Neural progenitor cell (in vitro differentiated cells): ENCODE results near the gene FKBP14. TPM values are rescaled to one million over a fixed set of nuclear protein-coding genes. Genes with fewer than 3 reads are reported as not detected.
A peak's percentile ranks its signal among the peaks of the same experiment; 100 is the strongest.

Experiments
- DNase-seq: peaks from one replicate; pipeline ENCODE4 v3.0.0-alpha.2; 2016; ENCODE audit warnings: low spot score
- H2AFZ ChIP-seq: fragments of 200-600 bp; sonication (generic); replicated peaks from 2 replicates; pipeline ENCODE4 v1.6.1; 2016; ENCODE audit warnings: antibody characterized with exemption
- H3F3A ChIP-seq: fragments of 200-600 bp; sonication (generic); 2 replicates; pipeline ENCODE4 v1.6.1; 2016; ENCODE audit warnings: antibody characterized with exemption, low read depth
- H3K27ac ChIP-seq: fragments of 200-600 bp; sonication (generic); 2 replicates; pipeline ENCODE4 v1.5.1; 2016; ENCODE audit warnings: mild to moderate bottlenecking
- H3K27me3 ChIP-seq: fragments of 200-600 bp; sonication (generic); 2 replicates; pipeline ENCODE4 v1.6.1; 2016; ENCODE audit warnings: mild to moderate bottlenecking, moderate library complexity
- H3K36me3 ChIP-seq: fragments of 200-600 bp; sonication (generic); 2 replicates; pipeline ENCODE4 v1.5.1; 2016
- H3K4me1 ChIP-seq: fragments of 200-600 bp; sonication (generic); 2 replicates; pipeline ENCODE4 v1.6.1; 2016; ENCODE audit warnings: mixed run types
- H3K4me2 ChIP-seq: fragments of 200-600 bp; sonication (generic); 2 replicates; pipeline ENCODE4 v1.6.1; 2016
- H3K4me3 ChIP-seq: fragments of 200-600 bp; sonication (generic); 2 replicates; pipeline ENCODE4 v1.5.1; 2016
- H3K79me2 ChIP-seq: fragments of 200-600 bp; sonication (generic); 2 replicates; pipeline ENCODE4 v1.6.1; 2016; ENCODE audit warnings: low read depth
- H3K9ac ChIP-seq: fragments of 200-600 bp; sonication (generic); 2 replicates; pipeline ENCODE4 v1.6.1; 2016
- H3K9me3 ChIP-seq: fragments of 200-600 bp; sonication (generic); 2 replicates; pipeline ENCODE4 v1.5.1; 2016; ENCODE audit warnings: low read depth
- H4K20me1 ChIP-seq: fragments of 200-600 bp; sonication (generic); 2 replicates; pipeline ENCODE4 v1.6.1; 2016; ENCODE audit warnings: low read depth
- H3K27ac Mint-ChIP-seq: 3 replicates; pipeline ENCODE4 v1.8.0; 2021; ENCODE audit warnings: mixed read lengths
- H3K27me3 Mint-ChIP-seq: 2 replicates; pipeline ENCODE4 v1.8.0; 2022; ENCODE audit warnings: low read depth, mild to moderate bottlenecking, inconsistent platforms, moderate library complexity, mixed read lengths; ENCODE audit not compliant: insufficient read depth
- H3K36me3 Mint-ChIP-seq: 3 replicates; pipeline ENCODE4 v1.8.0; 2021; ENCODE audit warnings: mixed read lengths
- H3K4me1 Mint-ChIP-seq: 3 replicates; pipeline ENCODE4 v1.8.0; 2021; ENCODE audit warnings: mixed read lengths
- H3K4me3 Mint-ChIP-seq: 3 replicates; pipeline ENCODE4 v1.8.0; 2021; ENCODE audit warnings: mild to moderate bottlenecking, moderate library complexity, mixed read lengths
- H3K9me3 Mint-ChIP-seq: 3 replicates; pipeline ENCODE4 v1.8.0; 2020; ENCODE audit warnings: mixed read lengths
- CTCF ChIP-seq: fragments of 200-600 bp; sonication (generic); IDR thresholded peaks from 2 replicates; pipeline ENCODE4 v1.5.1; 2017; ENCODE audit warnings: antibody characterized with exemption, mild to moderate bottlenecking
- EZH2 ChIP-seq: fragments of 200-600 bp; sonication (generic); IDR thresholded peaks from 2 replicates; pipeline ENCODE4 v1.6.1; 2017; ENCODE audit warnings: antibody characterized with exemption, mild to moderate bottlenecking, moderate library complexity
- EZH2phosphoT487 ChIP-seq: fragments of 200-600 bp; sonication (generic); IDR thresholded peaks from 2 replicates; pipeline ENCODE4 v1.6.1; 2017; ENCODE audit warnings: antibody characterized with exemption
- total RNA-seq: library from RNA; depleted of rRNA; stranded (reverse); fragments of >200 nt; gene quantifications from 2 replicates; pipeline ENCODE4 v1.2.3, GENCODE V29; 2015; ENCODE audit warnings: low replicate concordance

FKBP14 gene
- total RNA-seq, 1 donor from 2014 or later: 4.5 TPM

GRCh38 chr7:29972315-29972669 lies 54.2 kb downstream of the FKBP14 start:
- no peak overlapping the region for H3K4me3 Mint-ChIP-seq
- H3K9me3 Mint-ChIP-seq: peaks cover 5% of the 10 kb centered on the region
- Histone ChIP-seq H3K9me3 (no peaks in the 10 kb centered on the region), H3K4me2 (no peak overlapping the region), H3K79me2 (peaks cover 98% of the 10 kb centered on the region), H3F3A (no peaks in the 10 kb centered on the region), H3K4me3 (no peak overlapping the region), H2AFZ (no peak overlapping the region), H4K20me1 (peaks cover 19% of the 10 kb centered on the region), H3K27ac (no peak overlapping the region), H3K36me3 (no peaks in the 10 kb centered on the region), H3K9ac (no peak overlapping the region), H3K4me1 (peaks cover 16% of the 10 kb centered on the region), H3K27me3 (no peaks in the 10 kb centered on the region)
- H3K27me3 Mint-ChIP-seq: peaks cover 3% of the 10 kb centered on the region
- peaks cover 22% of the 10 kb centered on the region for H3K36me3 Mint-ChIP-seq
- peaks cover 64% of the 10 kb centered on the region for H3K4me1 Mint-ChIP-seq
- TF ChIP-seq CTCF (no peak), EZH2phosphoT487 (no peak)
- DNase-seq: no peak
- H3K27ac Mint-ChIP-seq: no peak overlapping the region

- Histone ChIP-seq H3K27me3 (no peaks in the 10 kb centered on the region), H3K4me3 (no peak overlapping the region), H2AFZ (no peak overlapping the region), H3K79me2 (peaks cover 93% of the 10 kb centered on the region), H3K4me1 (peaks cover 19% of the 10 kb centered on the region), H3K9me3 (no peaks in the 10 kb centered on the region), H3K4me2 (no peak overlapping the region), H3K27ac (no peak overlapping the region), H3K36me3 (no peaks in the 10 kb centered on the region), H3K9ac (no peak overlapping the region), H4K20me1 (peaks cover 15% of the 10 kb centered on the region), H3F3A (no peaks in the 10 kb centered on the region)
- Mint-ChIP-seq H3K27ac (no peak overlapping the region), H3K9me3 (peaks cover 5% of the 10 kb centered on the region), H3K4me1 (peaks cover 59% of the 10 kb centered on the region), H3K4me3 (no peak overlapping the region), H3K27me3 (peaks cover 3% of the 10 kb centered on the region), H3K36me3 (peaks cover 26% of the 10 kb centered on the region)
- no peak for DNase-seq
- TF ChIP-seq CTCF (no peak), EZH2 (no peak), EZH2phosphoT487 (no peak)
Measured at GRCh38 chr7:29971566-29972314, 54.8 kb downstream of the FKBP14 start.

GRCh38 chr7:29970158-29970557 lies 56.3 kb downstream of the FKBP14 start:
- TF ChIP-seq EZH2phosphoT487 (no peak), CTCF (no peak), EZH2 (no peak)
- Histone ChIP-seq H3K9ac (no peak overlapping the region), H3K4me2 (peak overlapping the region; percentile 14), H2AFZ (no peak overlapping the region), H3F3A (no peaks in the 10 kb centered on the region), H3K36me3 (no peaks in the 10 kb centered on the region), H4K20me1 (peaks cover 4% of the 10 kb centered on the region), H3K9me3 (no peaks in the 10 kb centered on the region), H3K4me1 (peaks cover 22% of the 10 kb centered on the region), H3K79me2 (peaks cover 79% of the 10 kb centered on the region), H3K27ac (no peak overlapping the region), H3K27me3 (no peaks in the 10 kb centered on the region), H3K4me3 (no peak overlapping the region)
- Mint-ChIP-seq H3K4me3 (no peak overlapping the region), H3K36me3 (peaks cover 40% of the 10 kb centered on the region), H3K27me3 (peaks cover 3% of the 10 kb centered on the region), H3K4me1 (peaks cover 43% of the 10 kb centered on the region), H3K27ac (peak overlapping the region; percentile 85), H3K9me3 (peaks cover 5% of the 10 kb centered on the region)
- no peak for DNase-seq
